A549 (cell line): ENCODE data around the gene SYCP3.

Experiments used
- CTCF ChIP-seq: fragments of >200 bp; sonication (Bioruptor Twin); formaldehyde crosslinking; IDR thresholded peaks from 3 replicates; pipeline ENCODE4 v1.5.1; 2016
- E2F6 ChIP-seq: IDR thresholded peaks from 2 replicates; pipeline ENCODE4 v1.6.1; 2012; ENCODE audit warnings: low read depth, borderline replicate concordance
- EP300 ChIP-seq, 2 experiments: fragments of >200 bp; sonication (Bioruptor Twin); formaldehyde crosslinking; IDR thresholded peaks; 2 replicates in 1 of 2; 3 replicates in 1 of 2; pipeline ENCODE4 v1.6.1; 2016 to 2017
- HDAC2 ChIP-seq: fragments of 200-600 bp; sonication (generic); IDR thresholded peaks from 2 replicates; pipeline ENCODE4 v1.6.1; 2016
- NR3C1 ChIP-seq: fragments of >200 bp; sonication (Bioruptor Twin); formaldehyde crosslinking; IDR thresholded peaks from 3 replicates; pipeline ENCODE4 v1.6.1; 2017
- POLR2A ChIP-seq: IDR thresholded peaks from 2 replicates; pipeline ENCODE4 v1.6.1; 2012; ENCODE audit warnings: mild to moderate bottlenecking, low read length
- REST ChIP-seq: fragments of 200-600 bp; sonication (generic); IDR thresholded peaks from 2 replicates; pipeline ENCODE4 v1.6.1; 2016; ENCODE audit warnings: antibody characterized with exemption, mild to moderate bottlenecking, moderate library complexity

GRCh38 chr12:101720118-101720517, 19.1 kb downstream of the SYCP3 start:
- TF ChIP-seq EP300 (IDR thresholded peaks at IDR 0.05) (no peak), POLR2A (no peak), REST (no peak), HDAC2 (no peak), CTCF (no peak), E2F6 (no peak), NR3C1 (no peak)
